ENCODE measurements around the gene DCUN1D3.
A peak's percentile ranks its signal among the peaks of the same experiment; 100 is the strongest.
"Not testable (repeated sequence)": the region's sequence is repeated elsewhere in the genome, so short reads cannot be mapped to it uniquely, and the experiment has no call there.

The DCUN1D3 gene

DNA sequence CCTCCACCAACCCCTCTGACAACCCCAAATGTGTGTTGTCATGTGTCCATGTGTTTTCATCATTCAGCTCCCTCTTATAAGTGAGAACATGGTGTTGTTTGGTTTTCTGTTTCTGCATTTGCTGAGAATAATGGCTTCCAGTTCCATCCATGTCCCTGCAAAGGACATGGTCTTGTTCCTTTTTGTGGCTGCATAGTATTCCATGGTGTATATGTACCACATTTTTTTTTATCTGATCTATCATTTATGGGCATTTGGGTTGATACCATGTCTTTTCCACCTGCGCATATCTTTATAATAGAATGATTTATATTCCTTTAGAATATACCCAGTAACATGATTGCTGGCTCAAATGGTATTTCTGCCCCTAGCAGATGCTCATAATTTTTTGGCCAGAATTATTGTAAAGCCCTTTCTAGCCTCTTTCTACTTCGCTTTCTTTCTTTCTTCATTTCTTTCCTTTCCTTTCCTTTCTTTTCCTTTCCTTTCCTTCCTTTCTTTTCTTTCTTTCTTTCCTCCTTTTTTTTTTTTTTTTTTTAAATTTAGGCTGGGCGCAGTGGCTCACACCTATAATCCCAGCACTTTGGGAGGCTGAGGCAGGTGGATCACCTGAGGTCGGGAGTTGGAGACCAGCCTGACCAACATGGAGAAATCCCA is 81.1 kb downstream of the DCUN1D3 start:
- no peak for DNase-seq

DNA sequence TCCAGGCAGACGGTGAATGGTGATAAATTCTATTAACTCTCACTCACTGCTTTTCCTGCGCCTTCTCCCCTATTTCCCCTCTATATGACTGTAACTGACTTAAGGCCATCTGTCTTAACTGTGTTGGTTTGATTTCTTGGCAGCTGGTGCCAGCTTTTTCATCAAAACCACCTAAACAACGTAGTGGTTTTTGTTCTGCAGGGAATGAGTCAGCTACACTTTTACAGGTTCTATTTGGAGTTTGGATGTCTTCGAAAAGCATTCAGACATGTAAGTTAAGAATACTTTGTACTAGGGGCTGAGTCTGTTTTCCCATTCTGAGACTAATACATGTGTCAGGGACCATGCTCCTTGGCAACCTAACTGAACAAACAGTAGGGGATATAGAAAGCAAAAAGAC is 85.4 kb downstream of the DCUN1D3 start:
- DNase-seq, result no peak

DNA sequence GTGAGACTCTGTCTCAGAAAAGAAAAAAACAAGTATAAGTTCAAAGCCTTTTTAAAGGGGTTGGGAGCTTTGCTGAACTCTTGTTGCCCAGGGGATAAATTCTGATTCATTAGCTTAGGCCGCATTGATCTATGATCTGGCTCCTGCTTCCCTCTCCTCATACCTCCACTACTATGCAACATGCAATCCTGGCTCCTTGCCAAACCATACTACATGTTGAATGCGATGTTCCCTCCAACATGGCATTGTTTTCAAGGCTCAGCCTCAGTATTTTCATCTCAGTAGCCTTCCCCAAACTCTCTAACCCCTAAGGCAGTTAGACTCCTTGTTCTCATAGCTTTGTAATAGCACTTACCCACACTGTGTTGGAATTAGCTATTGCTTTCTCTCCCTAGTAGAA is 87.6 kb downstream of the DCUN1D3 start:
- DNase-seq, result no peak

GRCh38 chr16:20811889-20812439 is 88.2 kb downstream of the DCUN1D3 start:
- DNase-seq, result no peak

DNA sequence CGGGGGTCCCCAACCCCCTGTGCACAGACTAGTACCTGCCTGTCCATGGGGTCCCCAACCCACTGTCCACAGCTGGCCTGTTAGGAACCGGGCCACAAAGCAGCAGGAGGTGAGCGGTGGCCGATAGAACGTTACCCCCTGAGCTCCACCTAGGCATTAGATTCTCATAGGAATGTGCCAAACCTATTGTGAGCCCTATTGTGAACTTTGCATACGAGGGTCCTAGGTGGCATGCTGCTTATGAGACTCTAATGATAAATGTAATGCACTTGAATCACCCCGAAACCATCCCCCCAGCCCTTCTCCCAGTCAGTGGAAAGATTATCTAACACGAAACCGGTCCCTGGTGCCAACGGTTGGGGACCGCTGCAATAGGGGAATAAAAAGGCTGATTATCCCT is 92.3 kb downstream of the DCUN1D3 start:
- no peak for DNase-seq

GRCh38 chr16:20806168-20807050 is 93.7 kb downstream of the DCUN1D3 start, which contains the start of the genes ERI2 and REXO5:
ERI2 (minus strand) TSS chr16:20806472; CDS start chr16:20806430, 42 bp downstream.
REXO5 (plus strand) TSS chr16:20806527; CDS start chr16:20806954, 427 bp downstream.
- peak; percentile 80 for DNase-seq

DNA sequence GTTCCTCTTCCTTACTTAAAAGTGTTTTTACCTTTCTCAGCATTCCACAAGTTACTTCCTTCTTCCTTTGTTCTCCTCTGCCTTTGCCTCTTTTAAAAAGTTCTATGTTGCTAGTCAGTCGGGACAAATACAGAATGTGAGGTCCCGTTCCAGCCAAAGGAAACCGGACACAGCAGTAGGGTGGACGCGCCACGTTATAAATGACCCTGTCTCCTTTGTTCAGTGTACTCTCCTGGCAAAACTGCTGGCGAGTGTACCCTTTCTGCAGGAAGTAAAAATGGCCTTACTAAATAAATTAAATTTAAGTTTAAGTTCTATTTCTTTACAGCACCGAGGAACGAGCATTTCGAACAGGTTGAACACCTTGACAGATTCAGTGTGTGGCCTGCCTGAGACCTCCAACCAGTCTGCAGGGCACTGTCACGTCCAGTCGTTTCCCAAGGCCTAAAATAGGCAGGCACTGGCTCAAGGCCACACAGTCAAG is 94.4 kb downstream of the DCUN1D3 start:
- not testable (repeated sequence) for DNase-seq

Data from CD4-positive, alpha-beta T cell treated with Interleukin-15 for 1 hour (primary cell).